ENCODE data around the gene PTPRM.
A peak's percentile ranks its signal among the peaks of the same experiment; 100 is the strongest.

Gene PTPRM

DNA sequence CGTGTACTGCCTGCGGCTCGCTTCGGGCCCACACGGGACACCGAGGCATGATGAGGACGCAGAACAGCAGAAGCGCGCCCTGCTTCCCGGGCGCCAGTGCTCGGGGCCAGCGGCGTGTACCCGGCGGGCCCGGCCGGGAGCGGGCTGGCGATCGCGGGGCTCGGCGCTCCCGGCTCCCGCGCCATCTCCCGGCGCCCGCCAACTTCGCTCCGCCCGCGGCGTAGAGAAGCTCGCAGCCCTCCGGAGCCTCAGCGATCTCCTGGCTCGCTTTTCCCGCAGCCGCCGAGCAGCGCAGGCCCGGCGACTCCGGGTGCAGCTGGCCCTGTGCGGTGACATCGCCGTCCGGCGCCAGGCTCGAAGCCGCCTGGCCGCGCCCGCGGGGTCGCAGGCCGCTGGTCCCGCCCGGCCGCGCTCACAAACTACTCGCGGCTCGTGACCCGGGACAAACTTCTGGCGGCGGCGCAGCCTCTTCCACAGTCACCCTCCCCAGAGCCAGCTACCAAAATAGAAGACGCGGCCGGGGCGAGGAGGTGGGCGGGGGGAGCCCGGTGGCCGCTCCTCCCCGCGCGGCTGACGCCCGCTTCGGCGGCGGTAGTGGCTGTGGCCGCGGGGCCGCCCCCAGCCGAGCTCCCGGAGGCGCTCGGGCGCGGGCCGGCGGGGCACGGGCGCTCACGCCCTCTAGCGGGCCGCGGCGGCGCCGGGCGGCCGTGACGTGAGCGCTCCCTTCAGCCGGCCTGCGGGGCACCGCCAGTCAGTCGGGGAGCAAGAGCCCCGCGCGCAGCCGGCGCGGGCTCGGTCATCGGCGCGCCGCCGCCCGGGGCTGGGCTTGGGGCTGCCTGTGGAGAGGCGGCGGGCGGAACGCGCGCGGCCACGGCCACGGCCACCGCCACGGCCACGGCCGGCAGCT, at the start of gene PTPRM:
TSS of gene PTPRM (plus strand) at position 750 of the 907 bp plus-strand sequence. CDS start 503 bp downstream, outside the sequence.
- H3K36me3 ChIP-seq (ENCODE audit: insufficient read depth, low read length), result no peaks in the 10 kb centered on the region
- peaks cover 41% of the 10 kb centered on the region for H3K4me1 ChIP-seq (ENCODE audit: insufficient read depth, low read length)
- H3K9ac ChIP-seq (ENCODE audit: low read length), result peak within 1 kb of the TSS; percentile 41
- H3K27me3 ChIP-seq (ENCODE audit: control insufficient read depth in 1 of 2, insufficient read depth in 2 of 2, low read length in 2 of 2), result no peaks in the 10 kb centered on the region
- H3K9me3 ChIP-seq (ENCODE audit: low read length), result no peaks in the 10 kb centered on the region
- H3K4me3 ChIP-seq (ENCODE audit: low read depth in 1 of 2, low read length in 2 of 2), result peak within 1 kb of the TSS; percentile 75 to 99
- H3K27ac ChIP-seq (ENCODE audit: low read depth, low read length), result peak within 1 kb of the TSS; percentile 97

- H3K27ac ChIP-seq (ENCODE audit: low read depth, low read length), result no peak overlapping the region
- H3K4me3 ChIP-seq (ENCODE audit: low read depth in 1 of 2, low read length in 2 of 2), result no peak overlapping the region
- H3K36me3 ChIP-seq (ENCODE audit: insufficient read depth, low read length), result no peaks in the 10 kb centered on the region
- peaks cover 5% of the 10 kb centered on the region for H3K4me1 ChIP-seq (ENCODE audit: insufficient read depth, low read length)
- no peak overlapping the region for H3K9ac ChIP-seq (ENCODE audit: low read length)
- H3K27me3 ChIP-seq (ENCODE audit: control insufficient read depth in 1 of 2, insufficient read depth in 2 of 2, low read length in 2 of 2), result no peaks in the 10 kb centered on the region
- no peaks in the 10 kb centered on the region for H3K9me3 ChIP-seq (ENCODE audit: low read length)
These were observed 49.3 kb upstream of the PTPRM start for GRCh38 chr18:7517852-7518251.

DNA sequence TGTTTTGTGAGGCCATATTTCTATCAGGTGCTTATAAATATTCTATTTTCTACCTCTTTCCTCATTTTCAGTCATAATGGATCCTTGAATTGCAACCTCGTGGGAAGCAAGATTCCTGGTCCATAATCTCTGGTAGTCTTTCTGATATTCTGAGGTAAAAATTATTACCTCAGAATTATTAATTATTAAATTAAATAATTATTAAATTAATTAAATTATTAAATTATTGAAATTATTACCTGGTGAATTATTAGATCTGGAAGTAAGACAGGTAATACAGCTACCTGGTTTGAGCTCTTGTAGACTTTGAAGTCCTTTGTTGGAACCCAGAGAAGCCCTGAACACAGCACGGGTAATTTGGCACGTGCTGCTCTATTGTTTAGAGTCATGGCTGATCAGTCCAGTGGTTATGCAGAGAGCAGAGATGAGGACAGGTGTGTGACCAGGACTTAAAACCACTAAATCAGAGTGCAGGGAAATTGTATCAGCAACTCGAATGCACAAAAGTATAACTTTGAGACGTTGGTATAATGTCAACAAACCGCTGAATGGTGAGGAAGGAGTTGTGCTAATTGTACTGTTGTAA, 46.8 kb upstream of the PTPRM start:
- no peaks in the 10 kb centered on the region for H3K27me3 ChIP-seq (ENCODE audit: control insufficient read depth in 1 of 2, insufficient read depth in 2 of 2, low read length in 2 of 2)
- peaks cover 14% of the 10 kb centered on the region for H3K4me1 ChIP-seq (ENCODE audit: insufficient read depth, low read length)
- H3K9ac ChIP-seq (ENCODE audit: low read length), result no peak overlapping the region
- H3K9me3 ChIP-seq (ENCODE audit: low read length), result no peaks in the 10 kb centered on the region
- no peaks in the 10 kb centered on the region for H3K36me3 ChIP-seq (ENCODE audit: insufficient read depth, low read length)
- no peak overlapping the region for H3K27ac ChIP-seq (ENCODE audit: low read depth, low read length)
- no peak overlapping the region for H3K4me3 ChIP-seq (ENCODE audit: low read depth in 1 of 2, low read length in 2 of 2)

DNA sequence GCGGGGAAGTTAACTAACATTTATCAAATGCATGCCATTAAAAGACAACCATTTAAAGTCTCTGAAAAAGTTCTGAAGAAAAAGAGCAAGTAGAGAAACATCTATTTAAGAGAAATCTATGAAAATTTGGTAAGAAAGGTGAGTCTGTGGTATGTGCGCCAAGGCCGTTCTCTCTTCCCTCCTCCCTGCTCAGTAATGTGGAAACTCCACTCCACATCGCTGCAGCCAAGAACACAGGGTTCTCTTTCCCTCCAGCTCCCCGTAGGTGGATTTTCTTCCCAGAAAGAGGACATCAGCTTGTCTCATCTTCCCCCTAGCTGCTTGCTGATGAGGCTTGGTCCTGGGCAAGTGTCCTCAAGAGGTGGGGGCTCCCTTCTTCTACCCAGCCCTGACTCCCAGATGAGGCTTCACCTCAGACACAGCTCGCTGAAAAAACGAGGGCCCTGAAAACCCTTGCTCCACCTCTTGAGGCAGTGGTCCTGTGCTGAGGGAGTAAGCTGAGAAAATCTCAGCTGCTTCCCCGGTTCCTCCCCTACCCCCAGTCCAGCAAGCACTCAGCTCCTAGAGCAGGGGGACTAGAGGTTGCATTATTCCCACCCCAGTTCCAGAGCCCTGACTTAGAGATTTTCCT, 45.8 kb upstream of the PTPRM start:
- Histone ChIP-seq H3K4me3 (ENCODE audit: low read depth in 1 of 2, low read length in 2 of 2) (no peak overlapping the region), H3K9ac (ENCODE audit: low read length) (no peak overlapping the region), H3K4me1 (ENCODE audit: insufficient read depth, low read length) (peaks cover 16% of the 10 kb centered on the region), H3K27me3 (ENCODE audit: control insufficient read depth in 1 of 2, insufficient read depth in 2 of 2, low read length in 2 of 2) (no peaks in the 10 kb centered on the region), H3K9me3 (ENCODE audit: low read length) (no peaks in the 10 kb centered on the region), H3K36me3 (ENCODE audit: insufficient read depth, low read length) (no peaks in the 10 kb centered on the region), H3K27ac (ENCODE audit: low read depth, low read length) (no peak overlapping the region)

DNA sequence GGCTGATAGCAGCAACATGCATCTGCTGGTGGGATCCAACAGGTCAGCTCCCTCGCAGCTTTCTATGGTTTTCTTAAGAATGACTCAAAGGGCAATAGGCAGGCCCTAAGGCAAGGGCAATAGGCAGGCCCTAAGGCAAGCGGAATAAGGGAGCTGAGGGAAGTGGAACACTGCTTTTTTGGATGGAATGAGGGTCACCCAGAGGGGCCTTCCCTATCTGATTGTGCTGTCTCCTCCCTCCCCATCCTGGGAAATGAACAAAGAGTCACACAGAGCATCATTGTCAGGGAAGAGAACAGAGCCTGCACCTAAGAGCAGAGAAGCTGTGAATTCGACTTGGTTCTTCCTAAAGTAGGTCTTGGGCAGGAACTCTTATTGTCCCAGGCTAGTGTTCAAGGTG, 43.3 kb upstream of the PTPRM start:
- Histone ChIP-seq H3K27ac (ENCODE audit: low read depth, low read length) (no peak overlapping the region), H3K9me3 (ENCODE audit: low read length) (no peaks in the 10 kb centered on the region), H3K9ac (ENCODE audit: low read length) (no peak overlapping the region), H3K4me1 (ENCODE audit: insufficient read depth, low read length) (peaks cover 16% of the 10 kb centered on the region), H3K36me3 (ENCODE audit: insufficient read depth, low read length) (no peaks in the 10 kb centered on the region), H3K4me3 (ENCODE audit: low read depth in 1 of 2, low read length in 2 of 2) (no peak overlapping the region), H3K27me3 (ENCODE audit: control insufficient read depth in 1 of 2, insufficient read depth in 2 of 2, low read length in 2 of 2) (no peaks in the 10 kb centered on the region)

GRCh38 chr18:7524786-7525185, 42.3 kb upstream of the PTPRM start:
- Histone ChIP-seq H3K9ac (ENCODE audit: low read length) (no peak overlapping the region), H3K27ac (ENCODE audit: low read depth, low read length) (peak overlapping the region; percentile 1), H3K4me3 (ENCODE audit: low read depth in 1 of 2, low read length in 2 of 2) (peak overlapping the region in 1 of 2 donors; percentile 1)

GRCh38 chr18:7532942-7533341, 34.2 kb upstream of the PTPRM start:
- Histone ChIP-seq H3K27ac (ENCODE audit: low read depth, low read length) (no peak overlapping the region), H3K4me1 (ENCODE audit: insufficient read depth, low read length) (no peaks in the 10 kb centered on the region), H3K9me3 (ENCODE audit: low read length) (no peaks in the 10 kb centered on the region), H3K27me3 (ENCODE audit: control insufficient read depth in 1 of 2, insufficient read depth in 2 of 2, low read length in 2 of 2) (no peaks in the 10 kb centered on the region), H3K4me3 (ENCODE audit: low read depth in 1 of 2, low read length in 2 of 2) (no peak overlapping the region), H3K9ac (ENCODE audit: low read length) (no peak overlapping the region), H3K36me3 (ENCODE audit: insufficient read depth, low read length) (no peaks in the 10 kb centered on the region)

More at GRCh38 chr18:7524786-7525185, 42.3 kb upstream of the PTPRM start:
- no peaks in the 10 kb centered on the region for H3K27me3 ChIP-seq (ENCODE audit: control insufficient read depth in 1 of 2, insufficient read depth in 2 of 2, low read length in 2 of 2)
- no peaks in the 10 kb centered on the region for H3K36me3 ChIP-seq (ENCODE audit: insufficient read depth, low read length)
- H3K9me3 ChIP-seq (ENCODE audit: low read length), result no peaks in the 10 kb centered on the region
- H3K4me1 ChIP-seq (ENCODE audit: insufficient read depth, low read length), result peaks cover 16% of the 10 kb centered on the region

GRCh38 chr18:7535436-7536205, 31.5 kb upstream of the PTPRM start:
- no peak overlapping the region for H3K27ac ChIP-seq (ENCODE audit: low read depth, low read length)
- H3K36me3 ChIP-seq (ENCODE audit: insufficient read depth, low read length), result no peaks in the 10 kb centered on the region
- H3K9ac ChIP-seq (ENCODE audit: low read length), result no peak overlapping the region
- no peak overlapping the region for H3K4me3 ChIP-seq (ENCODE audit: low read depth in 1 of 2, low read length in 2 of 2)
- H3K27me3 ChIP-seq (ENCODE audit: control insufficient read depth in 1 of 2, insufficient read depth in 2 of 2, low read length in 2 of 2), result no peaks in the 10 kb centered on the region
- no peaks in the 10 kb centered on the region for H3K4me1 ChIP-seq (ENCODE audit: insufficient read depth, low read length)
- no peaks in the 10 kb centered on the region for H3K9me3 ChIP-seq (ENCODE audit: low read length)

DNA sequence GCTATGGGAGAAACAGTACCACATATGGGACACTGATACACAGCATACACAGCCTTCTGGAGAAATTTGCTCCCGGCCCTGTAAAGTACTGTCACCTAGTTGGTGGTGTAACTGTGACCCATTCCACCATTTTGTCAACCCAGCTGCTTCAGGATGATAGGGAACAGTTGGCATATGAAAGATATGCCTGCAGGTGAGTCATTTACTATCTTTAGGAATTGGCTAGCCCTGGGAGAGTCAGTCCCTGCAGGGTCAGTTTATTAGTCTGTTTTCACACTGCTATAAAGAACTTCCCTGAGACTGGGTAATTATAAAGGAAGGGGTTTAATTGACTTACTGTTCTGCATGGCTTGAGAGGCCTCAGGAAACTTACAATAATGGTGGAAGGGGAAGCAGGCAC, 30.0 kb upstream of the PTPRM start:
- Histone ChIP-seq H3K9me3 (ENCODE audit: low read length) (no peaks in the 10 kb centered on the region), H3K27ac (ENCODE audit: low read depth, low read length) (no peak overlapping the region), H3K4me1 (ENCODE audit: insufficient read depth, low read length) (no peaks in the 10 kb centered on the region), H3K4me3 (ENCODE audit: low read depth in 1 of 2, low read length in 2 of 2) (no peak overlapping the region), H3K9ac (ENCODE audit: low read length) (no peak overlapping the region), H3K27me3 (ENCODE audit: control insufficient read depth in 1 of 2, insufficient read depth in 2 of 2, low read length in 2 of 2) (no peaks in the 10 kb centered on the region), H3K36me3 (ENCODE audit: insufficient read depth, low read length) (no peaks in the 10 kb centered on the region)

- H3K27me3 ChIP-seq (ENCODE audit: control insufficient read depth in 1 of 2, insufficient read depth in 2 of 2, low read length in 2 of 2), result no peaks in the 10 kb centered on the region
- H3K36me3 ChIP-seq (ENCODE audit: insufficient read depth, low read length), result no peaks in the 10 kb centered on the region
- H3K27ac ChIP-seq (ENCODE audit: low read depth, low read length), result no peak overlapping the region
- H3K4me3 ChIP-seq (ENCODE audit: low read depth in 1 of 2, low read length in 2 of 2), result no peak overlapping the region
- no peaks in the 10 kb centered on the region for H3K9me3 ChIP-seq (ENCODE audit: low read length)
- H3K4me1 ChIP-seq (ENCODE audit: insufficient read depth, low read length), result no peaks in the 10 kb centered on the region
- no peak overlapping the region for H3K9ac ChIP-seq (ENCODE audit: low read length)
These were observed 25.3 kb upstream of the PTPRM start for GRCh38 chr18:7541835-7542234.

DNA sequence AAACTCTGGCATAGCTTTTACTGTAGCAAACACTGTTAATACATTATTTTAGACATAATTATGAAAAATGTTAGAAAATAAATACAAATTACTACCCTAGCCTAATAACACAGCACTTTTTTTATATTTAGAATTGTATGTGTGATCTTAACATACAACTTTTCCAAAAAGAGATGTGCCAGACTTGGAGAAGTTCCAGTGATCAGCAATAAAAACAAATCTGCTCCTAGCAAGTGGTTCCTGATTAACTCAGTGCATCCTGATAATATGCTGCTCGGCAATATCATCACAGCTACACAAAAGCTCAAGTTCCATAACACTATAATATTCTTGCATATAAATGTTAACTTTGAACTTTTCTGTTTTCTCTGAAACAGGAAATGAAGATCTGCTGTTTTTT, 22.4 kb upstream of the PTPRM start:
- no peak overlapping the region for H3K9ac ChIP-seq (ENCODE audit: low read length)
- H3K4me1 ChIP-seq (ENCODE audit: insufficient read depth, low read length), result no peaks in the 10 kb centered on the region
- H3K27ac ChIP-seq (ENCODE audit: low read depth, low read length), result no peak overlapping the region
- H3K27me3 ChIP-seq (ENCODE audit: control insufficient read depth in 1 of 2, insufficient read depth in 2 of 2, low read length in 2 of 2), result no peaks in the 10 kb centered on the region
- H3K9me3 ChIP-seq (ENCODE audit: low read length), result no peaks in the 10 kb centered on the region
- no peak overlapping the region for H3K4me3 ChIP-seq (ENCODE audit: low read depth in 1 of 2, low read length in 2 of 2)
- H3K36me3 ChIP-seq (ENCODE audit: insufficient read depth, low read length), result no peaks in the 10 kb centered on the region
